OCI-M1 (cell line): ENCODE results near the gene PNPLA1.

Experiments used
- DNase-seq: peaks from one replicate; lab custom pipeline; 2025; lab: John Stamatoyannopoulos, UW

Gene PNPLA1

DNA sequence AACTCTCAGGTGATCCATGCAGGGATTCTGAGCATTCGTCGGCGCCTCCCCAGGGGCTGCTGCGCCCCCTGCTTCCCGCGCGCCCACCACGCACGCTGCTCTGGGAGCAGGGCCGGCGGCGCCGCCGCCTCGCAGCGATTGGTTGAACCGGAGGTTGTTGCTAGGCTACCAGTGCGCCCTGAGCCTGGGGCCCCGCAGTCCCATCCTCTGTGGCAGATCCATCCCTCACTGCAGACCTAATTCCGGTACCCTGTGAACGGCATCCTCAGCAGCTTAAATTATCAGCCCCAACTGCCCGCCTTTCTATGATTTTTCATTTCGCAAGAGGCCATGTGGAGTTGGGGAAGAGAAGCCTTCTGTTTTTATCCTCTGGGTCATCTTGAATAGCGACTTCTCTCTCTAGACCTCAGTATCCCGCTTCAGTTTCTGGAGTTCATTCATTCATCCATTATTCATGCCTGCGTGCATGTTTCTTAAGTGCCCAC is 15.4 kb downstream of the PNPLA1 start:
- DNase-seq, result no peak

DNA sequence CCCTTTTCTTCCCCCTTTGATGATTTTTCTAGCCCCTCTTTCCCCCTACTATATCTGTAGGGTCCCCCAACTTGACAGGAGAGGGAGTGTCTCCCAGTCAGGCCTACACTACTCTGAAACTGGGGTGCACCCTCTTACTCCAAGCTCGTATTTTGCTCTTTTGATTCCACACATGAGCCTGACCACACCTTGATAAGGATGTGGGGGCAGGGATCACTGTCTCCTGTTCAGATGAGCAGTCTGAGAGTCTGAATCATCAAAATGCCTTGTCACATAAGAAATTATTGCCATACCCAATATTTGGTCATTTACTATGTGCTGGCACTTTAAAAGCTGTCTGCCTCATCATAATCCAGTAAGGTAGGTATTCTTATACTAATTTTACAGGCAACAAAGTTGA is 15.9 kb downstream of the PNPLA1 start:
- DNase-seq, result peak; percentile 15

DNA sequence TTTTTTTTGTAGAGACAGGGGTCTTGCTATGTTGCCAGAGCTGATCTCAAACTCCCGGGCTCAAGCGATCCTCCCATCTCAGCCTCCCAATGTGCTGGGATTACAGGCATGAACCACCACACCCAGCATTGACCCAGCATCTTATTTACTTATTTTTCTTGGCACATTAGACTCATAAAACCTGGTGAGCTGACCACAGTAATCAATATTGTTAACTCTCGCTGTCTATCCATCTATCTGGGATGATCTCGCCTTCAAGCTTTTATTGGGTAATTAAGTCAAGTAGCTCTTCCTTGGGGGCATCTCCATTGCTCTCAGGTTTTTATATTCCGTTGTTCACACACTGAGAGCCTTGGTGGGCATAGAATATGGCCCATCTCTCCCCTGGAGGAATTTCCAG is 17.0 kb downstream of the PNPLA1 start:
- DNase-seq, result no peak

DNA sequence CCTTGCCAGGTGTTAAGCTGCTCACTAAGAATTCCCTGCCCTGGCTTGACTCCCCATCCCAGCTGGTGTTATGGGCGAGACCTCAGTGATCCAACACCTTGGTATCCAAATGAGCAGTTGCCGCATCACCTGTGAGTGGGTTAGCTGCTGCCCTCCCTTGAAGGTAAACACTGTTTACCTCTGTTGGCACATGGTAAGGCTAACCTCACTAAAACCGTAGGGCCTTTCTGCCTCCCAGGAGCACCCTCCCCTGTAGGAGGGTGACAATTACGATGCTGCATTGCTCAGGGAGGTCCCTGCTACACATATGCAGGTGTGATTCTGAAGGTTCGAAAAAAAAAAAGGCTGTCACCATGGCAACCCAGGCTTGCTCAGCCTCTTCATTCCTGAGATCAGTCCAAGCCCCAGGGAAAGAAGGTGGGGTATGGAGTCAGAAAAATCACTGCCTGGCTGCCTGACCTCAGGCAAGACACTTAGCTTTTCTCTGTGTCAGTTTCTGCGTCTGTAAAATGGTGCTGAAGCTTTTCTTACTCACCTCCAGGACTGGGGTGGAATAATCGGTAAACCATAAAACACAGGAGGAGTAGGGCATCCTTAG is 19.5 kb downstream of the PNPLA1 start:
- no peak for DNase-seq

DNA sequence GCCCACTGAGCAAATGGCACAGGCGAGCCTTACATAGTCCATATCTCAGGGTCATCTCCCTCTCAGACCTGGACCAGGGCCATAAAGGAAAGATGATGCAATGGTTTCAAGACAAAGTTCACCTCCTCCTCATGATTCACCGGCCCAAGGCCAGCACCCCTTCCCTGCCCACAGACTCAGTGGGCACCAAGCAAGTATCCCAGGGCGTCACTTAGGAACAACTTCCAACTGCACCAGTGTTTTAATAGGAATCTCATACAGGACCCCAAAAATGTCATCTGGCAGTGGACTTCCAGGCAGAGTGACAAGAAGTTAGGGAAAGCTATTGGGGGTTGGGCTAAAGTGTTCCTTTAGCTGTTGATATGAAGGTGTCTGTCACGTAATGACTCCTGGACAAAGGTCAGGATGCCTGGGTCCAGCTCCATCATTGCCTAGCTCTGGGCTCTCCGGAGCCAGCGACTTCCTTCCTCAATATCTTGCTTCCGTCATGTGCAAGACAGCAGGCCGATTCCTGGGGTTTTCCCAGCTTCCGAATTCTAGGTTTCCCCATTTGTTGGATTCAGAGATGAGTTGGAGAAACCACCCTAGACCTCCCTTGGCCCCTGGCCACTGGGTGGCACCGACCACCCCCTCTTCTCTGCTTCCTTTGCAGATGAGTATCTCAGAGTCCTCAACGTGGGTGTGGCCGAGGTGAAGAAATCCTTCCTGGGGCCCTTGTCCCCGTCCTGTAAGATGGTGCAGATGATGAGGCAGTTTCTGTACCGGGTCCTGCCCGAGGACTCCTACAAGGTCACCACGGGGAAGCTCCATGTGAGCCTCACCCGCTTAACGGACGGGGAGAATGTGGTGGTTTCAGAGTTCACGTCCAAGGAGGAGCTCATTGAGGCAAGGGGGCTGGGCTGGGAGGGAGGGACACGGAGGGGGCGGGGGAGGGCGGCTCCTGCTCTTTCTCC is 21.1 kb downstream of the PNPLA1 start:
- peak; percentile 64 for DNase-seq

DNA sequence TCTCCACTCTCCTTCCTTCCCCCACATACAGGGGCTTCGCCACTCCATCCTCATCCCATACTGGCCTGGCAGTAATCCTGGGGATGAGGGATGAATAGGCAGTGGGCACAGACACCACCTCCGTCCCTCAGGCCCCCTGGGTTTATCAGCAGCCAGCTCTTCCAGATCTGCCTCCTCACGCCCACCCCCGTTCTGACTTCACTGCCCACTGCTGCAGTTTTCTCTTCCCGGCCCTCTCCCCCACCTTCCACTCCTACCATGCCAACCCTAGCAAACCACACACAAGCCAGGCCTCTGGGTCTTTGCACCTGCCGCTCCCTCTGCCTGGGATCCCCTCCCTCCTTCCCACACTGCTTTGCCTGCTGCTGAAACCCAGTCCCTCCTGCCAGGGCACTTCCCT is 22.3 kb downstream of the PNPLA1 start:
- DNase-seq, result no peak

DNA sequence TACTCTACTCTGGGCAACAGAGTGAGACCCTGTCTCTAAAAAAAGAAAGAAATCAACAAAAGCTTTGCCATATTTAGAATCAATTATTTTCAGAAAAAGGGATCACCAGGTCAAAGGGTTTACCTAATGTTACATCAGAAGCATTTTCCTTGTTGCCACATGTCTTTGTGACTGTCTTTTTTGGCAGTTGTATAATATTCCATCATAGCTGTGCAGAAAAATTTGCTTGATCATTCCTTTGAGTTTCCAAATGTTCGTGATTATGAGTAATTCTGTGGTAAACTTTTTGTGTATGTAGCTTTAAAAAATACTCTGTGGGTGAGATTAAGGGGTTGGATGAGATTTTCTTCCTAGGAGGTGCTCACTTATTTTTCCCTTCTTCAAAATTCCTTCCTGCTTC is 26.4 kb downstream of the PNPLA1 start:
- DNase-seq, result no peak

DNA sequence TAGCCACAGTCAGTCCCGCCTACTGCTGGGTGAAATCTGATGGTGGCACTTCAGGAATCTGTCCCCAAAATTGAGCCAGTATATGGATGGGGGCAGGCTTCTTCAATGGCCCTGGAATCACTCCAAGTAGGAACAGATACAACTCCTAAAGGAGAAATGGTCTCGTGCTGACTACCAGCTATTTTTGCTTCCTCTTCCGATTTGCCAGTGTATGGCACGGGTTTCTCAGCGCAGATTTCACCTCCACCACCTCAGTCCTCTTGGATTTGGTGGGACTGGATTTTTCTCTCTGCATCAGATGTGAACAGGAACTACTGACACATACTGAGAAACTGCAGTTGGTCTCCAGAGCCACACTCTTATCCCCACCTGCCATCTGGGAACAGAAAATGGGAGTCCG is 27.2 kb downstream of the PNPLA1 start:
- DNase-seq, result no peak

DNA sequence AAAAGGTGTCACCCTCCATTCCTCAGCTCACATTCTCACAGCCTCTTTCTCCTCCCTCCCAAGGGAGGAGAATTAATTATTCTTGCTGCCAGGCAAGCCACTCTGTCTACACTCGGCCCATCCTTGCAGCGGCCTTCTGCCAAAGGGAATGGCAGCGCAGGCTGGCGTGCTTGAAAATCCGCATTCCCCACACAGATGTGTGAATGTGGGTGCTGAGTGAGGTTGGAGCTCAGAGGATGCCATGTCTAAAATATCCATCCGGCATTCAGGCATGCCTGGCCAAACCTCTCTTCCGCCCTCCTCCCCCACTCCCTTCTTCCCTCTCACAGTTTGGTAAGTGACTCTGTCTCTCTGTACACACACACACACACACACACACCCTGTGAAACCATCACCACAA is 27.7 kb downstream of the PNPLA1 start:
- no peak for DNase-seq

DNA sequence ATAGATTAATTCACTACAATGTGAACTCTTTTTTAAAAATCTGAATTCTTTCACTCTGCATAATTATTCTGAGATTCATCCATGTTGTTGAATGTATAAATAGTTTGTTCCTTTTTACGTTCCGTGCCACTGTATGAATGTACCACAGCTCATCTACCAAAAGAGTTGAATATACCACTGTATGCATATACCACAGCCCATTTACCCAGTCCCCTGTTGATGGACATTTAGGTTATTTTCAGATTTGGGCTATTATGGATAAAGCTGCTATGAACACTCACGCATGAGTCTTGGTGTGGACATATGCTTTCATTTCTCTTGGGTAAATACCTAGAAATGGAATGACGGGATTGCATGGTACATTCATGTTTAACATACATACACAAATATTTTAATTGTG is 28.2 kb downstream of the PNPLA1 start:
- no peak for DNase-seq

DNA sequence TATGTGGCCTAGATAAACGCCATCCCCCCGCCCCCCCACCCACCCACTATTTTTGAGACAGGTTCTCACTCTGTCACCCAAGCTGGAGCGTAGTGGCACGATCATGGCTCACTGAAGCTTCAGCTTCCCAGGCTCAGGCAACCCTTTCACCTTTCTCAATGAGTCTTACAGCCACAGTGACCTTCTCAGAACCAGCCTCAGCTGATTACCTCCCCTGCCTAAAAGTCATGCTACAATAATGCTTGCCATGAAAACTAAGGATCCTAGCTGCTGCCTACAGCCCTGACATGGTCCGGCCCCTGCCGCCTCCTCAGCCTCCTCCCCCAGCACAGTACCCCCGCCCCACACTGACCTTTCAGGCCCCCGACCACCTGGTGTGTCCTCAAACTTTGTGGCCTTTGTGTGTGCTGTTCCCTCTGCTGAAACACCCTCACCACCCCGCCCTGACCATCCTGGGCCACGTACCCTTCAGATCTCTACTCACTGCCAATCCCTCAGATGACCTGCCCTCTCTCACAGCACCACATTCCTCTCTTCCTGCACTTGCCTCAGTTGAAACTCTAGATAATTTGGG is 31.3 kb downstream of the PNPLA1 start:
- DNase-seq, result no peak

DNA sequence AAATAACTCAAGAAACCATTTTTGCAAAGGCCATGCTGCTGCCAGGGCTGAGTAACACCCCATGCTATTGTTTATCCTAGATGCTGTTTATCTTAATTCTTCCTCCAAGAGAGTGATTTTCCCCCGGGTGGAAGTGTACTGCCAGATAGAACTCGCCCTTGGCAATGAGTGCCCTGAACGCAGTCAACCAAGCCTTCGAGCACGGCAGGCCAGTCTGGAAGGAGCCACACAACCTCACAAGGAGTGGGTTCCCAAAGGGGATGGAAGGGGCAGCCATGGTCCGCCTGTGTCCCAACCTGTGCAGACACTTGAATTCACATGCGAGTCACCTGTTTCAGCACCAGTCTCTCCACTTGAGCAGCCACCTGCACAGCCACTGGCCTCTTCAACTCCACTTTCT is 31.9 kb downstream of the PNPLA1 start:
- DNase-seq, result no peak

DNA sequence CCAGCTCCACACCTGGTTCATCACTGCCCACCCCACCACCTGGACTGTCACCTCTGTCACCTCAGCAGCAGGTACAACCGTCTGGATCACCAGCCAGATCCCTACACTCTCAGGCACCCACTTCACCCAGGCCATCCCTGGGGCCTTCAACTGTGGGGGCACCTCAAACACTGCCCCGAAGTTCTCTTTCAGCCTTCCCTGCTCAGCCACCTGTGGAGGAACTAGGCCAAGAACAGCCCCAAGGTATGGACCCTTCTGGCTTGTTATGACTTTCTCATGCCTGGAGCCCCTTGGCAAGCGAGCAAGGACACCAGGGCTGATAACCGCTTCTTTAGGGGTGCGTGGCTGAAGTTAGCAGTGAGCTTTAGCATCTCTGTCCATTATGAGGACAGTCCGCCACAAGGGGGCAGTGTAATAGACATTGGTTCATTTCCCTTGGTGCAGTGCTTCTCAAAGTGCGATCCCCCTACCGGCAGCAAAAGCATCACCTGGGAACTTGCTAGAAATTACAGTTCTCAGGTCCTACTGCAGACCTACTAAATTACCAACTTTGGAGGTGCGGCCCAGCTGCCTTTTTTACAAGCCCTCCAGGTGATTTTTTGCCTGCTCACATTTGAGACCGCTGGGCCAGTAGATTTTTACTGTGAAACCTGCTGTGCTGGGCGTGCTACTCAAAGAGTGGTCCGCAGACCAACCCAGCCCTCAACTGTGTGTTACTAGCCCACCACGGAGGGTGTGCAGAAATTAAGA is 32.5 kb downstream of the PNPLA1 start:
- DNase-seq, result peak; percentile 95

DNA sequence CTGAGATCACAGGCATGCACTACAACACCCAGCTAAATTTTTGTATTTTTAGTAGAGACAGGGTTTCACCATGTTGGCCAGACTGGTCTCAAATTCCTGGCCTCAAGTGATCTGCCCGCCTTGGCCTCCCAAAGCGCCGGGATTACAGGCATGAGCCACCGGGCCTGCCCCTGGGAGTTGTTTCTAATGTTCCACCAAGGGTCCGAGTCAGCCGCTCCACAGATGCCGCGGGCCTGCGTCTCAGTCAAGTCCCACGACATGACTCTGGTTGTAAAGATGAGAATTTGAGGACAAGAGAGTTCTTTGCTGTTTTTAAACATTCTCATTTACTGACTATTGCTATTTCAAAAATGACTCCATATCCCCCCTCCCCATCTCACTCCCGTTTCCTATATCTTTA is 36.0 kb downstream of the PNPLA1 start:
- DNase-seq, result no peak

DNA sequence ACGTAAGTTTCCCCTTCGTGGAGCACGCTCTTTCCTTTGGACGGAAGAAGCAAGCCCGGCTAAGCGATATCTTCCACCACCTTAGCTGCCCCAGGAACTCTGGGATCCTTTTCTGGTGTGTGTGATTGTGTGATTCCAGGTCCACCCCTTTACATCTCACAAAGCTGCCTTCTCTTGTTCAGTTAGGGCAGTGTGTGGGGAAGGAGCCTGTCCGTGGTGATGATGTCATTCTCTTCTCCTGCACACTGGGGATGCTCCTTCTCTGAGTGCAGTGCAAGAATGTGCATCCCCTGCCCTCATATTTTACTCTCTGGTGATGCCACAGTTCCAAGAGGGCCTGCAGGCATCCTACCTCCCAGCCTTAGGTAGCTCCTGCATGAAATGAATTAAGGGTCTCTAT is 36.5 kb downstream of the PNPLA1 start:
- no peak for DNase-seq

DNA sequence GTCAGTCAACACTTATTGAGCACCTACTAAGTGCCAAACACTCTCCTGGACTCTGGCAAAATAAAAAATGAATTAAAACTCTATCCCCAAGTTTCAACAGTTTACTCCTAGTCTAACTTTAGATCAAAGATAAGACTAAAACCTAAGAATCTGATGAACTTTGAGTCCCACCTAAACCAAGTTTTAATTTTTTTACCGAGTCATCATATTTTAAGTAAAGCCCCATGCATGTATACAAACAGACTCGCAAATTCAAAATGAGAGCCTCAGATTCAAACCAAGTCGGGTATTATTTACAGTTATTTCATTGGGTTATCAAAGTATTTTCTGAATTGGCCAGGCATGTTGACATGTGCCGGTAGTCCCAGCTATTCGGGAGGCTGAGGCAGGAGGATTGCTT is 38.7 kb downstream of the PNPLA1 start:
- DNase-seq, result no peak

DNA sequence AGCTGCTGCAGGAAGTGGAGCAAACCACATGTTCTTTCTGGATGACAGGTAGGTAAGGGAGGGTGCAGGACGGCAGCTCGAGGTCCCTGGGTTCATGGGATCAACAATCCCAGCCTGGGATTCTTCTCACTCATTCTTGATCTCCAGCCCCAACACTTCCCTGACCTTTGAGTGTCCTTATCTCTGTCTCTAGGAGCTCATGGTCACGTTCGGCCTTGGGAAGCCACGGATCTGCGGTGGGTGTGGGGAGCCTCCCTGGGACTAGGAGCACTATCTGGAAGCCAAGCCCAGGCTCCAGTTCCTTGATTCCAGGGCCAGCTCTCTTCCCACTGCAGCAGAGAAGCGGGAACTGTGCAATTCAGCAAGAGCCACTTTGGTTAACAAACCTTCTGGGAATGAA is 39.3 kb downstream of the PNPLA1 start:
- no peak for DNase-seq

DNA sequence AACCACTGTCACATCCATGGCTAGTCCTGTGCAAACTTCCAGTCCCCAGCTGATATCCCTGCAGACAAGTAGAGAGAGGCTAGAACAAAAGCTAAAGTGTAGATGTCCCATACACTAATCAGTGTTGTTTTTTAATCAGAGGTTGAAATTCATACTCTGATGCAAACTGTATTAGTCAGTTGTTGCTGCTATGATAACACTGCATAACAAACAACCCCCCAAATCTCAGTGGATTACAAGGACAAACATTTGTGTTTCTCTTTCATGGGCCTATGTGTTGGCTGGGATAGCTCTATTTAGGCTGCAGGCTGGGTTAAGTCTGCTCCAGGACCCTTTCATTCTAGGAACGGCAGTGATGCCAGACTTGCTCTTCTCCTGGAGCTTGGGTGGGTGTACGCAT is 40.0 kb downstream of the PNPLA1 start:
- no peak for DNase-seq

DNA sequence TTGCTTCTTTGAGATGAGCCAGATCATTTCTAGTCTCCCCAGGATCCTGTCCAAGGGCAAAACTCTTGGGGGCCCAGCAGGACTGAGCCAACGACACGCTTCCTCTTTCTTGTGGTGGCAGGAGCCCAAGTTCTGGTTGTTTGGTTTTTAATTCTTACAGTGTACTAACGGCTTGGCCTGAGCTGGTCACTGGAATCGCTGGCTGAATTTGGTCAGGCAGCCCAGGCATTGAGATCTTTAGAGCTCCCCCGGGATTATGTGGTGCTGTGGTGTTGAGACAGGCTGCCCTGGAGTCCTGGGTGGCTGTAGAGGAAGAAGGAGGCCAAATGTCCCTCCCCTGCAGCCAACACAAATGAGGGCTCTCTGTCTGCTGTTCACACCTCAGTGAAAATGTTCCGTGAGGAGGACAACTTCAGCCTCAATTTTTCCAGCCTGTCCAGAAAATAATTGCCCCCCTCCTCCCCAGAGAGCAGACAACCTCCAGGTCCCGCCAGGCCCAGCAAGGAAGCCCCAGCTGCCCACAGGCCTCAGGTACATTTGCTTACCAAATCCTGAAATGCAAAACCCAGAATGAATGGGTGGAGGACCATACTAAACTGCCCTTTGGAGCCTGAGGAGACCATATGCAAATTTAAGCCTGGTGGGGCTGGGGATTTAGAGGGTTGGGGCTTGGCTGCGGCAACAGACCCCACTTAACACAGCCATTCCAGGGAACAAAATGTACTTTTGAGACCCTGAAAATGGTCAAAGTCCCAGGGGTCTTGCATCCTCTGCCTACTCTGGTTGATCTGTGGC is 43.2 kb downstream of the PNPLA1 start:
- peak; percentile 41 for DNase-seq

DNA sequence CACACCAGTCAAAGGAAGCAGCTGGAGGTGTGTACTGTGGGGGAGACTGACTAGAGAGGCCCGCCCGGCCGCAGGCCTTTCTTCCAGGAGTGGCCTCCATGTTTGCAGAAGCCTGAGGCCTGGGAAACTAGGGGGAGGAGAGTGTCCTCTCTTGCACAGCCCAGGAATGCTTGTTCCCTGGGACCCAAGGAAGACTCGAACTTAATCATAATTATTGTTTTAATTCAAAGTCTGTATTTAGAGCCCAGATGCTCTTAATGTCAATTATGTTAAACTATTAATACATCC is 43.7 kb downstream of the PNPLA1 start:
- DNase-seq, result no peak

DNA sequence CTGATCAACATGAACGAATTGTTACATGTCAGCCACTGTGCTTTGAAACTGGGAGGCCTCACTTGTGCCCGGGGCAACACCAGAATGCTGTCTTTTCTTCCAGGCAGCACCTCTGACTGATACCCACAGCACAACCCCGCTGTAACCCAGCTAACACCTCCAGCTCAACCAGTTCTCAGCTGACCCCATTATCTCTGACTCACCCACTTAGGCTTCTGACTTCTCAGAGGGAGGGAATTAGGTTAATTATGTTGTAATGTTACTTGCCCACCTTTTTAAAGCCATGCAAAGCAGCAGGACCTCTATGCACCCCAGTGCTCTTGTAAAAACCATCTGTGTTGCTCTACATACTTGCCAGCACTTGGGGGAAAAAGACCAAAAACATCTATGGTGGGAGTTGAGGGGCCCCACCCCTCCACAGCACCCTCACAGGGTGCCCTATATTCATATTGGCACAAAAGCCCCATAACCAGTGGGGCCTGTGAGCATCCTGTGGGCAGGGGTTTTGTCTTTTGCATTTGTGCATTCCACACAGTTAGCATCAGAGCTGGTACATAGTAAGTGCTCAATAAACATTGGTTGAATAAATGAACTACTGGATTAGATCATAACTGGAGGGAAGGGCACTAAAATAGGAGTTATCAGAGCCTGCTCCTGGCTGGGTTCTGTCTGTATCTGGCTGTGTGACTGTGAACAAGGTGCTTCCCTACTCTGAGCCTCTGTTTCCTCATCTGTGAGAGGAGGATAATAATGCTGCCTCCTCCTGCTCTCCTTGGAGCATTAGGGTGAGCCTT is 44.6 kb downstream of the PNPLA1 start:
- DNase-seq, result no peak
